H1 (cell line): ENCODE results near the gene BEAN1. TPM values are rescaled to one million over a fixed set of nuclear protein-coding genes. Genes with fewer than 3 reads are reported as not detected.

Experiments used
- CTCF ChIA-PET: fragments of 300-600 bp; sonication (Branson Sonifier 250); formaldehyde crosslinking; loops from one replicate; lab custom pipeline; 2021; ENCODE audit not compliant: partially characterized antibody; lab: Charles Lee
- POLR2A ChIA-PET: fragments of 300-600 bp; sonication (Branson Sonifier 250); formaldehyde crosslinking; loops from one replicate; lab custom pipeline; 2021; ENCODE audit warnings: inconsistent platforms; ENCODE audit not compliant: partially characterized antibody; lab: Charles Lee
- DNase-seq, 2 experiments: peaks; one replicate each; pipeline versions ENCODE4 v3.0.0 to v3.0.0-alpha.2; 2010 to 2022; ENCODE audit warnings: low spot score in 2 of 2, low read depth in 1 of 2, mixed read lengths in 1 of 2
- FAIRE-seq: peaks from 2 replicates; lab custom pipeline; 2011; peaks lifted over from hg19 to GRCh38; lab: Jason Lieb, UNC
- H2AFZ ChIP-seq: 2 replicates; pipeline ENCODE4 v1.8.1; 2012; ENCODE audit warnings: low read length, inconsistent platforms
- H2AK5ac ChIP-seq: 2 replicates; pipeline ENCODE4 v1.6.1; 2013; ENCODE audit warnings: low read depth, low read length
- H2BK120ac ChIP-seq: replicated peaks from 2 replicates; pipeline ENCODE3; 2013; ENCODE audit warnings: low read depth, low read length, inconsistent platforms
- H2BK12ac ChIP-seq: 2 replicates; pipeline ENCODE4 v1.6.1; 2013; ENCODE audit warnings: low read depth, low read length
- H2BK15ac ChIP-seq: 2 replicates; pipeline ENCODE4 v1.6.1; 2013; ENCODE audit warnings: low read length
- H2BK20ac ChIP-seq: 2 replicates; pipeline ENCODE4 v1.6.1; 2013; ENCODE audit warnings: low read length
- H2BK5ac ChIP-seq: 2 replicates; pipeline ENCODE4 v1.6.1; 2013; ENCODE audit warnings: low read depth, low read length
- H3K14ac ChIP-seq: 2 replicates; pipeline ENCODE4 v1.6.1; 2013; ENCODE audit warnings: inconsistent platforms; ENCODE audit not compliant: insufficient read length
- H3K18ac ChIP-seq: 2 replicates; pipeline ENCODE4 v1.6.1; 2013; ENCODE audit warnings: low read length; ENCODE audit errors: extremely low read depth
- H3K23ac ChIP-seq: 2 replicates; pipeline ENCODE4 v1.6.1; 2013; ENCODE audit warnings: inconsistent platforms; ENCODE audit not compliant: insufficient read length
- H3K23me2 ChIP-seq: 2 replicates; pipeline ENCODE4 v1.6.1; 2013; ENCODE audit warnings: low read depth, low read length
- H3K27ac ChIP-seq: 2 replicates; pipeline ENCODE4 v1.6.1; 2011; ENCODE audit warnings: low read depth, low read length, inconsistent platforms
- H3K27me3 ChIP-seq, 4 experiments: replicated peaks in 1 of 4; 1 replicate in 1 of 4; 2 replicates in 3 of 4; pipeline versions ENCODE4 v1.6.1 to v1.8.1; 2011 to 2013; ENCODE audit warnings: low read length in 3 of 4, mild to moderate bottlenecking in 3 of 4, inconsistent platforms in 2 of 4, mixed read lengths in 2 of 4, moderate library complexity in 1 of 4; ENCODE audit not compliant: control insufficient read depth in 3 of 4, insufficient read depth in 3 of 4; ENCODE audit errors: extremely low read depth in 1 of 4
- H3K36me3 ChIP-seq, 4 experiments: 2 replicates each; pipeline versions ENCODE4 v1.6.1 to v1.8.1; 2011 to 2013; ENCODE audit warnings: mild to moderate bottlenecking in 4 of 4, low read length in 3 of 4, moderate library complexity in 2 of 4, control low read depth in 1 of 4, inconsistent platforms in 1 of 4; ENCODE audit not compliant: insufficient read depth in 4 of 4, control insufficient read depth in 2 of 4
- H3K4ac ChIP-seq: replicated peaks from 2 replicates; pipeline ENCODE3; 2013; ENCODE audit warnings: low read length, low read depth, mixed read lengths, inconsistent platforms; ENCODE audit not compliant: insufficient read length
- H3K4me1 ChIP-seq, 4 experiments: replicated peaks in 1 of 4; 1 replicate in 1 of 4; 2 replicates in 3 of 4; pipeline versions ENCODE4 v1.6.1 to v1.8.1; 2011 to 2013; ENCODE audit warnings: low read length in 3 of 4, inconsistent platforms in 2 of 4, mixed read lengths in 1 of 4; ENCODE audit not compliant: insufficient read depth in 4 of 4, control insufficient read depth in 3 of 4
- H3K4me2 ChIP-seq, 2 experiments: 2 replicates each; pipeline versions ENCODE4 v1.6.1 to v1.8.1; 2011 to 2013; ENCODE audit warnings: low read depth in 2 of 2, low read length in 2 of 2, control low read depth in 1 of 2, inconsistent platforms in 1 of 2, mild to moderate bottlenecking in 1 of 2; ENCODE audit not compliant: insufficient read depth in 1 of 2
- H3K4me3 ChIP-seq, 4 experiments: fragments of 200-600, 300-600 bp in 1 of 4; sonication (generic), shearing (Covaris generic), sonication (Bioruptor Twin) in 1 of 4; 2 replicates each; pipeline versions ENCODE4 v1.5.1 to v1.8.1; 2011 to 2016; ENCODE audit warnings: low read length in 4 of 4, low read depth in 3 of 4, control low read depth in 2 of 4, inconsistent platforms in 2 of 4, mild to moderate bottlenecking in 2 of 4, mixed read lengths in 1 of 4, moderate library complexity in 1 of 4; ENCODE audit not compliant: insufficient read depth in 2 of 4; ENCODE audit errors: extremely low read depth in 1 of 4
- H3K56ac ChIP-seq: replicated peaks from 2 replicates; pipeline ENCODE3; 2013; ENCODE audit warnings: low read depth, mild to moderate bottlenecking, mixed read lengths, low read length, inconsistent platforms; ENCODE audit not compliant: insufficient read length
- H3K79me1 ChIP-seq: 2 replicates; pipeline ENCODE4 v1.6.1; 2013; ENCODE audit warnings: low read depth, low read length, control low read depth
- H3K79me2 ChIP-seq, 2 experiments: 2 replicates each; pipeline versions ENCODE4 v1.6.1 to v1.8.1; 2012 to 2013; ENCODE audit warnings: low read length in 2 of 2, mild to moderate bottlenecking in 2 of 2, inconsistent platforms in 1 of 2; ENCODE audit not compliant: insufficient read depth in 2 of 2, control insufficient read depth in 1 of 2
- H3K9ac ChIP-seq, 4 experiments: replicated peaks in 1 of 4; 1 replicate in 1 of 4; 2 replicates in 3 of 4; pipeline versions ENCODE4 v1.6.1 to v1.8.1; 2011 to 2013; ENCODE audit warnings: low read depth in 3 of 4, low read length in 3 of 4, control low read depth in 2 of 4, mild to moderate bottlenecking in 2 of 4, moderate library complexity in 2 of 4, inconsistent platforms in 1 of 4; ENCODE audit errors: extremely low read depth in 1 of 4
- H3K9me3 ChIP-seq, 2 experiments: 2 replicates each; pipeline versions ENCODE4 v1.6.1 to v1.8.1; 2012 to 2013; ENCODE audit warnings: mild to moderate bottlenecking in 2 of 2, moderate library complexity in 2 of 2, control low read depth in 1 of 2, inconsistent platforms in 1 of 2, low read depth in 1 of 2, low read length in 1 of 2, mixed read lengths in 1 of 2; ENCODE audit not compliant: insufficient read depth in 2 of 2
- H4K20me1 ChIP-seq, 2 experiments: replicated peaks in 1 of 2; 2 replicates each; pipeline versions ENCODE3 to v1.8.1; 2011 to 2013; ENCODE audit warnings: inconsistent platforms in 2 of 2, low read length in 2 of 2, mild to moderate bottlenecking in 1 of 2; ENCODE audit not compliant: insufficient read depth in 2 of 2, control insufficient read depth in 1 of 2
- H4K5ac ChIP-seq: 2 replicates; pipeline ENCODE4 v1.6.1; 2013; ENCODE audit warnings: low read length, low read depth, mixed read lengths, inconsistent platforms; ENCODE audit not compliant: insufficient read length
- H4K8ac ChIP-seq: 2 replicates; pipeline ENCODE4 v1.8.0; 2013; ENCODE audit warnings: mild to moderate bottlenecking, moderate library complexity, low read length, inconsistent platforms; ENCODE audit not compliant: insufficient read depth; ENCODE audit errors: extremely low read depth
- H4K91ac ChIP-seq: replicated peaks from 2 replicates; pipeline ENCODE3; 2013; ENCODE audit warnings: low read length, mixed read lengths, inconsistent platforms; ENCODE audit not compliant: insufficient read length
- CEBPB ChIP-seq: IDR thresholded peaks from 2 replicates; pipeline ENCODE4 v1.6.1; 2012; ENCODE audit warnings: low read depth, low read length
- EZH2 ChIP-seq: fragments of 200-600 bp; sonication (generic); IDR thresholded peaks from 2 replicates; pipeline ENCODE4 v1.7.1; 2012; ENCODE audit warnings: low read depth, mild to moderate bottlenecking, moderate library complexity, low read length, inconsistent platforms; ENCODE audit not compliant: severe bottlenecking
- KDM4A ChIP-seq: IDR thresholded peaks from one replicate; pipeline ENCODE4 v1.7.1; 2012; ENCODE audit warnings: low read depth, mild to moderate bottlenecking, moderate library complexity, low read length, inconsistent platforms; ENCODE audit not compliant: severe bottlenecking
- MAFK ChIP-seq: IDR thresholded peaks from 2 replicates; pipeline ENCODE4 v1.6.1; 2012; ENCODE audit warnings: low read depth, mild to moderate bottlenecking, improper control_type of control experiment, low read length
- NRF1 ChIP-seq: IDR thresholded peaks from 2 replicates; pipeline ENCODE4 v1.6.1; 2011; ENCODE audit warnings: mild to moderate bottlenecking, low read depth, low read length, improper control_type of control experiment
- RXRA ChIP-seq: IDR thresholded peaks from 2 replicates; pipeline ENCODE4 v1.6.1; 2011; ENCODE audit warnings: low read depth, mild to moderate bottlenecking, low read length, moderate library complexity; ENCODE audit not compliant: insufficient read depth
- SIN3A ChIP-seq, 2 experiments: IDR thresholded peaks in 1 of 2; conservative IDR thresholded peaks in 1 of 2; 2 replicates each; pipeline ENCODE4 v1.6.1; 2011 to 2012; ENCODE audit warnings: low read length in 2 of 2, improper control_type of control experiment in 1 of 2, low read depth in 1 of 2, mild to moderate bottlenecking in 1 of 2
- TAF1 ChIP-seq: IDR thresholded peaks from 2 replicates; pipeline ENCODE4 v1.6.1; 2011; ENCODE audit warnings: mild to moderate bottlenecking, low read depth, low read length
- TAF7 ChIP-seq: optimal IDR thresholded peaks from 2 replicates; pipeline ENCODE3; 2011; ENCODE audit warnings: low read depth, mild to moderate bottlenecking, inconsistent platforms, low read length, moderate library complexity, borderline replicate concordance
- TBP ChIP-seq: IDR thresholded peaks from 2 replicates; pipeline ENCODE4 v1.6.1; 2011; ENCODE audit warnings: low read depth, low read length, improper control_type of control experiment
- ZNF274 ChIP-seq: IDR thresholded peaks from 2 replicates; pipeline ENCODE4 v1.7.0; 2012; ENCODE audit warnings: low read length, borderline replicate concordance; ENCODE audit errors: extremely low read depth
- WGBS, 2 experiments: shearing (Covaris generic) in 1 of 2; methylation state at CpG; one replicate each; pipeline versions ENCODE4 v1.1.6 to v1.1.7; 2013 to 2015; ENCODE audit warnings: low lambda C conversion rate in 2 of 2, mixed read lengths in 2 of 2, inconsistent platforms in 1 of 2, low coverage in 1 of 2, missing lambda C conversion rate in 1 of 2; ENCODE audit not compliant: insufficient replicate concordance in 2 of 2, insufficient coverage in 1 of 2, insufficient read length in 1 of 2; ENCODE audit errors: extremely low coverage in 1 of 2, missing lambda C conversion rate in 1 of 2; 5-methylcytosine and 5-hydroxymethylcytosine counted together
- polyA plus RNA-seq, 7 experiments: library from polyadenylated mRNA; depleted of rRNA in 3 of 7; stranded (reverse) in 5 of 7; unstranded in 2 of 7; fragments of >200 nt in 5 of 7; fragments of 200-250 nt in 2 of 7; gene quantifications; 1 replicate in 5 of 7; 2 replicates in 1 of 7; 4 replicates in 1 of 7; pipeline versions ENCODE4 v1.2.1 to v1.2.3, GENCODE V29; 2011 to 2013; ENCODE audit warnings: missing spikeins in 2 of 7, mixed read lengths in 2 of 7
- total RNA-seq: library from RNA; stranded (reverse); fragmentation: NEBNext Ultra II Directional; extraction: Animal tissue kit (Norgen Biotek cat#: 25700); gene quantifications from 2 replicates; pipeline ENCODE4 v1.2.1, GENCODE V29; 2021
- TF ChIP-seq, protein P1 (sequence below): IDR thresholded peaks from 2 replicates; pipeline ENCODE4 v1.6.1; 2012; ENCODE audit warnings: low read length, inconsistent platforms

BEAN1 gene
- total and polyA plus RNA-seq, 2 of the 8 experiments (the other 6 are each of a cell fraction or from before 2014, with no cell fraction given), result 0.08 TPM; not detected in 1

DNA sequence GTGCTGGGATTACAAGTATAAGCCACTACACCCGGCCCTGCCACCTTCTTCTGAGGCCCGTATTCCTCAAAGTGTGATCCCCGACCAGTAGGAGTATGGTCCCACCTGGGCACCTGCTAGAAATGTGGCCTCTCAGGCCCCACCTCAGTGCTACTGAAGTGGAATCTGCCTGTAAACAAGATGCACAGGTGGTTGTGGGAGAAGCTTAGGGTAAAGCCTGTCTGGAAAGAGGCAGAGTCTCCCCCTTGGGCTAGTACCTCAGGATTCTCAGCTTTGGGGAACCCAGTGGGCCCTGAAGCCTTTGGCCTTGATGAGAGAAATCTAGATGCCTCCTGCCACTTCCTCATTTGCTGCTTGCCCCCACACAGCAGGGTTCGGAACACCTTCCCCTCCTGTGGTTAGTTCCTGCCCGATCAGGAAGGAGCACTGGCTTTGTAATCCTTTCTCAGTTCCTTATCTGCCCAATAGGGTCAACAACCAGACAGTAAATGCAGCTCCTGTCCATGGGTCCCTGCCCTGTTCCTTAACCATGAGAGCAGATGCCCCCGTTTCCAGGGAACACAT lies 97.6 kb downstream of the BEAN1 start:
- Histone ChIP-seq H3K23me2 (no peaks in the 10 kb centered on the region), H3K9me3 (no peaks in the 10 kb centered on the region), H3K27me3 (no peaks in the 10 kb centered on the region), H4K20me1 (no peaks in the 10 kb centered on the region), H3K18ac (no peak overlapping the region), H2BK5ac (no peak overlapping the region), H3K79me2 (no peaks in the 10 kb centered on the region), H3K9ac (no peak overlapping the region), H3K4me2 (no peak overlapping the region), H3K4me3 (no peak overlapping the region), H3K36me3 (no peaks in the 10 kb centered on the region), H3K23ac (no peak overlapping the region), H3K14ac (no peak overlapping the region), H4K91ac (no peak overlapping the region), H3K56ac (no peak overlapping the region), H2AK5ac (no peak overlapping the region), H2BK120ac (no peak overlapping the region), H4K5ac (no peak overlapping the region), H2BK12ac (no peak overlapping the region), H3K79me1 (no peaks in the 10 kb centered on the region), H2BK20ac (no peak overlapping the region), H3K27ac (no peak overlapping the region), H3K4ac (no peak overlapping the region), H2AFZ (no peak overlapping the region), H3K4me1 (no peaks in the 10 kb centered on the region), H2BK15ac (no peak overlapping the region), H4K8ac (no peak overlapping the region)
- ChIA-PET CTCF (interaction anchor here (0.7 to 3.2 kb wide), 6 partner anchors 8 to 169 kb away, joined by 3 to 8 read pairs (median 4); partner anchors contain the start of gene CKLF), POLR2A (interaction anchor here (0.5 to 1.4 kb wide), 2 partner anchors 12 to 18 kb away, joined by 3 to 4 read pairs; no protein-coding TSS in a partner anchor)
- FAIRE-seq (no peak), DNase-seq (no peak)
- WGBS, 2 experiments, result 87% methylated on average over 6 of the region's 6 CpGs; no CpG with 5 or more reads in 1 of the 2 experiments
- no peak for TF ChIP-seq TAF1
- no peak for TF ChIP-seq TBP
- TF ChIP-seq EZH2, result no peak
- TF ChIP-seq SIN3A (conservative IDR thresholded peaks at IDR 0.05 in 1 of 2, IDR thresholded peaks at IDR 0.05 in 1 of 2; ENCODE audit: low read depth in 1 of 2, low read length in 2 of 2), result no peak
- TF ChIP-seq TAF7, result no peak
- no peak for TF ChIP-seq ZNF274
- TF ChIP-seq RXRA, result no peak
- TF ChIP-seq KDM4A, result no peak
- no peak for TF ChIP-seq CEBPB
- no peak for TF ChIP-seq NRF1
- no peak for TF ChIP-seq MAFK
- TF ChIP-seq, protein P1, sequence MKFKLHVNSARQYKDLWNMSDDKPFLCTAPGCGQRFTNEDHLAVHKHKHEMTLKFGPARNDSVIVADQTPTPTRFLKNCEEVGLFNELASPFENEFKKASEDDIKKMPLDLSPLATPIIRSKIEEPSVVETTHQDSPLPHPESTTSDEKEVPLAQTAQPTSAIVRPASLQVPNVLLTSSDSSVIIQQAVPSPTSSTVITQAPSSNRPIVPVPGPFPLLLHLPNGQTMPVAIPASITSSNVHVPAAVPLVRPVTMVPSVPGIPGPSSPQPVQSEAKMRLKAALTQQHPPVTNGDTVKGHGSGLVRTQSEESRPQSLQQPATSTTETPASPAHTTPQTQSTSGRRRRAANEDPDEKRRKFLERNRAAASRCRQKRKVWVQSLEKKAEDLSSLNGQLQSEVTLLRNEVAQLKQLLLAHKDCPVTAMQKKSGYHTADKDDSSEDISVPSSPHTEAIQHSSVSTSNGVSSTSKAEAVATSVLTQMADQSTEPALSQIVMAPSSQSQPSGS, result no peak
